Measurements from ENCODE around the gene LARGE1.

GRCh38 chr22:33654173-33654895 lies 265.9 kb downstream of the LARGE1 start:
- TF ChIP-seq GABPB1 (CRISPR knock-in tag; IDR thresholded peaks at IDR 0.05) = no peak
- no peak for TF ChIP-seq ZNF552 (CRISPR knock-in tag; IDR thresholded peaks at IDR 0.05; ENCODE audit: borderline replicate concordance)
- TF ChIP-seq POLR2A (IDR thresholded peaks at IDR 0.05; ENCODE audit: insufficient read depth in 1 of 2, low read depth in 2 of 2, low read length in 2 of 2) = no peak
- no peak for TF ChIP-seq KDM5B (CRISPR knock-in tag; IDR thresholded peaks at IDR 0.05; ENCODE audit: borderline replicate concordance)
- TF ChIP-seq CTCF (CRISPR knock-in tag; IDR thresholded peaks at IDR 0.05) = no peak
- no peak for TF ChIP-seq ZBTB44 (CRISPR knock-in tag; IDR thresholded peaks at IDR 0.05)
- no peak for TF ChIP-seq ZNF747 (CRISPR knock-in tag; IDR thresholded peaks at IDR 0.05; ENCODE audit: borderline replicate concordance)
- no peak for TF ChIP-seq NFRKB (IDR thresholded peaks at IDR 0.05)
- TF ChIP-seq POLR2AphosphoS2 (IDR thresholded peaks at IDR 0.05; ENCODE audit: low read depth, low read length) = no peak
- no peak for TF ChIP-seq KAT8 (CRISPR knock-in tag; IDR thresholded peaks at IDR 0.05)
- TF ChIP-seq HNRNPUL1 (IDR thresholded peaks at IDR 0.05; ENCODE audit: low read depth, low read length) = no peak
